HG03354 (cell line): ENCODE measurements around the gene UXT.
"Not testable (repeated sequence)": the region's sequence is repeated elsewhere in the genome, so short reads cannot be mapped to it uniquely, and the experiment has no call there.

Source experiments
- ATAC-seq: cut with Tn5 transposase; IDR thresholded peaks from one replicate; pipeline ENCODE4 v1.9.1; 2021; ENCODE audit warnings: mild to moderate bottlenecking; ENCODE audit not compliant: unreplicated experiment, poor library complexity, severe bottlenecking

UXT gene

DNA sequence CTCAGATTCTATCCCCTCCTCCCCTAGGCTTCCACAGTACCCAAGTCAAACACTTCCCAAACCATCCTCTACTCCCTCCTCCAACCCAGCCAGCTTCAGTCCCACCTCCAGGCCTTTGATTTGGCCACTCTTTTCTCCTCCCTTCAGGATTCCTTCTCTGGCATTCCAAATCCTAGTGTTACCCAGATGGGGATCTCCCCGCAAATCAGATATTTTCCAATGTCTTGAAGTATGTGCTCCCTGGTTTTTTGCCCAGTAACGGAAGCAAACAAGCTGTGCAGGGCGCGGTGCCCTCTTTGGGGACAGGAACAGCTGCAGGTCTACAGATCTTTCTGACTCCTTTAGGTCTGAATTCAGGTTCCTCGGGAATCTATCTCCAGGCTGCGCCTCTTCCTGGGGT lies 37.1 kb downstream of the UXT start:
- ATAC-seq, result no peak

GRCh38 chrX:47620303-47620685 lies 38.7 kb downstream of the UXT start:
- no peak for ATAC-seq

DNA sequence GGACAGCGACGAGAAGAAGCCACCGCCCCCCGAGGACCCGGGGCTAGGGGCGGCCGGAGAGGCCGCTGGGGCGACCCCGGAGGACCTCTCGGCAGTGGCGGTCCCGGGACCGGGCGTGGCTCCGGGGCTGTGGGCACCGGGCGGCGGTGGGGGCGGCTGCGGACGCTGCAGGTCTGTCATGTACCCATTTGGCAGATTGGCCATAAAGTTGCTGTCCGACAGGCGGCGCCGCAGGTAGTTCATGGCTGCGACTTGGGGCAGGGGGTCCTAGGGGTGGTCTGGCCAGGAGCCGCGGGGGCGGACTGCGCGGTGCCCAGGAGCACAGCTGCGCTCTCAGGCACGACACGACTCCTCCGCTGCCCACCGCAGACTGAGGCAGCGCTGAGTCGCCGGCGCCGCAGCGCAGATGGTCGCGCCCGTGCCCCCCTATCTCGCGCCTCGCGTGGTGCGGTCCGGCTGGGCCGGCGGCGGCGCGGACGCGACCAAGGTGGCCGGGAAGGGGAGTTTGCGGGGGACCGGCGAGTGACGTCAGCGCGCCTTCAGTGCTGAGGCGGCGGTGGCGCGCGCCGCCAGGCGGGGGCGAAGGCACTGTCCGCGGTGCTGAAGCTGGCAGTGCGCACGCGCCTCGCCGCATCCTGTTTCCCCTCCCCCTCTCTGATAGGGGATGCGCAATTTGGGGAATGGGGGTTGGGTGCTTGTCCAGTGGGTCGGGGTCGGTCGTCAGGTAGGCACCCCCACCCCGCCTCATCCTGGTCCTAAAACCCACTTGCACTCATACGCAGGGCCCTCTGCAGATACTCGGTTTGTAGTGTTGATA lies 39.3 kb downstream of the UXT start, which contains the start of gene SYN1:
SYN1 (minus strand) TSS at position 372 of the 817 bp plus-strand sequence; CDS start at position 243, 129 bp downstream.
- peak; percentile 73 for ATAC-seq

- no peak for ATAC-seq
Observed at GRCh38 chrX:47618923-47619485, 40.0 kb downstream of the UXT start.

DNA sequence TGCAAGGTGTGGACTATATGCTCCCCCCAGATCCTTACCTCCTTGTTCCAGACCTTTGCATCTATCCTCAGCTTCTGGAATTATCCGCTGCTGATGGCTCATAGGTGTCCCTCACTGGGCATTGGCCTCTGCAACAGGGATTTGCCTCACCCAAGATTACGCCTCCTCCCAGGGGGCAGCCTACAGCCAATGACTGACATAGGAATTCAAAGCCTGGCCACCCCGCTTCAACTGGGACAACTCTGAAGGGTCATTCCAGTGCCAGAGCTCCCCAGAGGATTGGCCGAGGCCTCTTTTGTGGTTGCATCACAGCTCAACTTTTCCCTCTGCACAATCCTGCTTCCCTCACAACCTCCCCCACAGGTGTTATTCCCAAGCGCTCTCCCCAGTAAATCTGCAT lies 44.4 kb downstream of the UXT start:
- no peak for ATAC-seq

DNA sequence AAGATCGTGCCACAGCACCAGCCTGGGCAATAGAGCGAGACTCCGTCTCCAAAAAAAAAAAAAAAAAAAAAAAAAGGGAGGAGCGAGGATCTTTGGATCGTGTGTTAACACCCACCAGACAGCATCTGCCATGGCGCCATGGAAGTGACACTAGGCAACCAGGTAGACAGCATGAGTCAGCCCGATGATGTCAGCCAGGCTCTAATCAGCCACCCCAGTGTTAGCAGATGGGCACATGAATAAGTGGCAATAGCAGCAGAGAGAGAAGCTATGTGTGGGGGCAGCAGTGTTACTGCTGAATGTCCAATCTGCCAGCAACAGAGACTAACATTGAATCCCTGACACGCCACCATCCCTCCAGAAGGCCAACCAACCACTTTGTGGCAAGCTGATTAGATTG lies 45.9 kb downstream of the UXT start:
- ATAC-seq, result no peak

DNA sequence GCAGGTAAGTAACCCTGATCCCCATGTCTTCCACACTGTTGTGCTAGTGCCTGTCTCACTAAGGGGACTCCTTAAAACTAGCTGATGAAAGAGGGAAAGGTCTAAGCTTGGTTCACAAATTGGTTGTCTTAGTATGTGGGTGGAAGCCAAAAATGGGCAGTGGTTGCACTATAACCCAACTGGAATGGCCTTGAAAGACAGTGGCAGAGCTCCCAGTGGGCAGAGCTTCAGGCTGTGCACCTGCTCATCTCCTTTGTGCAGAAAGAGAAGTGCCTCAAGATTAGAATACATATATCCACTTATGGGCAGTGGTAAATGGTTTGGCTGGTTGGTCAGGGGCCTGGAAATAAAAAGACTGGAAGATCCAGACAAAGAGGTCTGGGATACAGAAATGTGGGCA lies 46.6 kb downstream of the UXT start:
- no peak for ATAC-seq

DNA sequence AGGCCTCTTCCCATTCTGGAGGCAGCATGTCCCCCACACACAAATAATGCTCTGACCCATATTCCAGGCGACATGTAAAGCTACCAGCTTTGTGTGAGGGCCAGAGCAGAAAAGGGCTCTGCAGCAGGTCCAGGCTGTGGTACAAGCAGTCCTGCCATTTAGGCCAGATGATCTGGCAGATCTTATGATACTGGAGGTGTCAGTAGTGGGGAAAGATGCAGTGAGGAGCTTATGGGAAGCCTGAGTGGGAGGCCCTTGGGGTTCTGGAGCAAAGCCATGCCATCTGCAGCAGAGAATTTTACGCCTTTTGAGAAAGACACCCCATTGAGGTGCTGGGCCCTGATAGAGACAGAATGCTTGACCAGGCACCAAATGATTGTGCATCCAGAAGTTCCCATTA lies 47.1 kb downstream of the UXT start:
- ATAC-seq, result no peak

DNA sequence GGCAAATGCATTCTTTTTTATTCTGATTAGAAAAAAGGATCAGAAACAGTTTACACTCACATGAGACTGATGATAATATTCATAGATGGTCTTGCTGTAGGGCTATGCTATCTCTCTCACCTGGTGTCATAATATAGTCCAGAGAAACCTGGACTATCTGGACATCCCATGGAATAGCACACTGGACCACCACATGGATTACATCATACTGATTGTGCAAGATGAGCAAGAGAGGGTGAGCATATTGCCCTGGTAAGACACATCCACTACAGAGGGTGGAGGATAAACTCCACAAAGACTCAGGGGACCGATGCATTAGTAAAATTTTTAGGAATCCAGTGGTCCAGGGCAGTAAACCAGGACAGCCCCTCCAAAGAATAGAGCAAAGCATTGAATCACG lies 47.5 kb downstream of the UXT start:
- no peak for ATAC-seq

DNA sequence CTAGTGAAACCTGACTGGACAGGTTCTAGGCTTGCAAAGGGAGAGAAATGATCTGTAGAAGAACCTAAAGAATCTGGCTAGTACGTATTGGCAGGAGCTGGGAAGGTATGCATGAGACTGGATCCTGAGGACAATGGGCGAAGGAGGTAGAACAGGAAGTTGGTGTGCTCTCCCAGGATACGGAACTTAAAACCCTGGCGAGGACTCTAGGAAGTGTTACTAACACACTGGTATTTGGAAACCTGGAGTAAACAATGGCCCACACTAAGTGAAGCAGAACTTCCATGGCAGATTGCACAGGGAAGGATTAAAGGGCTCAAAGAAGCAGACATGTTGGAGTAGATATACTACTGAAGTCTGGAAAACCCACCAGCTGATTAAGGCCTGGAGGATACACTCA lies 48.5 kb downstream of the UXT start:
- ATAC-seq, result no peak

DNA sequence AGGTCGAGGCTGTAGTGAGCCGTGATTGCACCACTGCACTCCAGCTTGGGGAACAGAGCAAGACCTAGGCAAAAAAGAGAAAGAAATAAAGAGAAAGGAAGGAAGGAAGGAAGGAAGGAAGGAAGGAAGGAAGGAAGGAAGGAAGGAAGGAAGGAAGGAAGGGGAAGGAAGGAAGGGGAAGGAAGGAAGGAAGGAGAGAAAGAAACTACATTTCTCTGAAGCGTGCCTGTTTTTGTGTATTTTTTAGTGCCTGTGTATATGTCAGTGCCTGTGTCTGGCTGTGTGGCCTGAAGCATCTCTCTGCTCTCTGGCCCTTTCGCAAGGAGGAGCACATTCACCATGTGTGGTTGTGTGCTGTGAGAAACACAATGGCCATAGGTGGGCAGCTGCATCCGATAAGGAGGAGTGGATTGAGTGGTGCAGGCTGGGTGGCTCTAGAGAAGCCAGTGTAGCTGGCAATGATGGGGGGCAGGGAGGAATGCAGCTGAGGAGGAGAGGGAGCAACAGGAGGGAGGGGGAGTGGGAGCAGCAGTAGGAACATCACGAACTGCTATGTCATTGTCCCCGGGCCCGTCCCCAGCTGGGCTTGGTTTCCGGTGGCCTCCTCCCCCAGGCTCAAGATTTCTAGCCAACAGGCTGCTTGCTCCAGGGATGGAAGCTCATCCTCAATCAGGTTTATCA lies 50.7 kb downstream of the UXT start:
- ATAC-seq, result no peak

- ATAC-seq, result no peak
Observed at GRCh38 chrX:47607091-47607490, 51.9 kb downstream of the UXT start.

DNA sequence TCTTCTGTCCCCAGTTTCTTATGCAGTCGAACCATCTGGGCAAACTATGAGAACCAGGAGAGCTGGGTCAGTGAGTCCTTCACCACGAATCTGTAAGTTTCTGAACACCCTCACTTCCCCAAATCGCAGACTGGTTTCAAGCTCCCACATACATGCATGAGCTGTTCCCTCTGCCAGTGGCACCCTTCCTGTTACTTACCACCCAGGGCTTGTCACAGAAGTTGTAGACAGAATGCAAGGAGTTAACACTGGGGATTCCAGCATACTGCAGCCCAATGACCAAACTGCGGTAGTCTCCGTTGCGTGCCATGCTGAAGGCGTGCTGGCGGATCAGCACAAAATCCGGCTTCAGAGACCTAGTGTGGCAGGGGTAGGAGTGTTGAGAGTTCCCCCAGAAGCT lies 54.0 kb downstream of the UXT start:
- no peak for ATAC-seq

DNA sequence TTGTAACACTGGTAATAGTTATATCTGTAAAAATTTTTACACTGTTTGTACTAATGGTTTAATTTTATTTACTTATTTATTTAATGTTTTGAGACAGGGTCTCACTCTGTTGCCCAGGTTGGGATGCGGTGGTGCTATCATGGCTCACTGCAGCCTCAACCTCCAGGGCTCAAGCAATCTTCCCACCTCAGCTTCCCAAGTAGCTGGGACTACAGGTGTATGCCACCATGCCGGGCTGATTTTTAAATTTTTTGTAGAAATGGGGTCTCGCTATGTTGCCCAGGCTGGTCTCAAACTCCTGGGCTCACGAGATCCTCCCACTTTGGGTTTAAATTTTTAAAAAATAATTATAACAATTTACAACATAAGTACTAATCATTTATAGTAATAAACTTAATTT lies 55.9 kb downstream of the UXT start:
- ATAC-seq, result not testable (repeated sequence)
